Stimulated activated CD4-positive, alpha-beta T cell treated with anti-CD3 and anti-CD28 coated beads, Interleukin-2, amount 100 ng/mL, for 48 hours (primary cell): Measurements from ENCODE around the gene ZNF430.
"Not testable (repeated sequence)": the region's sequence is repeated elsewhere in the genome, so short reads cannot be mapped to it uniquely, and the experiment has no call there.

Experiments
- DNase-seq, 2 donors: peaks; one replicate each; pipeline ENCODE4 v3.0.0-alpha.2; 2020

Gene ZNF430

DNA sequence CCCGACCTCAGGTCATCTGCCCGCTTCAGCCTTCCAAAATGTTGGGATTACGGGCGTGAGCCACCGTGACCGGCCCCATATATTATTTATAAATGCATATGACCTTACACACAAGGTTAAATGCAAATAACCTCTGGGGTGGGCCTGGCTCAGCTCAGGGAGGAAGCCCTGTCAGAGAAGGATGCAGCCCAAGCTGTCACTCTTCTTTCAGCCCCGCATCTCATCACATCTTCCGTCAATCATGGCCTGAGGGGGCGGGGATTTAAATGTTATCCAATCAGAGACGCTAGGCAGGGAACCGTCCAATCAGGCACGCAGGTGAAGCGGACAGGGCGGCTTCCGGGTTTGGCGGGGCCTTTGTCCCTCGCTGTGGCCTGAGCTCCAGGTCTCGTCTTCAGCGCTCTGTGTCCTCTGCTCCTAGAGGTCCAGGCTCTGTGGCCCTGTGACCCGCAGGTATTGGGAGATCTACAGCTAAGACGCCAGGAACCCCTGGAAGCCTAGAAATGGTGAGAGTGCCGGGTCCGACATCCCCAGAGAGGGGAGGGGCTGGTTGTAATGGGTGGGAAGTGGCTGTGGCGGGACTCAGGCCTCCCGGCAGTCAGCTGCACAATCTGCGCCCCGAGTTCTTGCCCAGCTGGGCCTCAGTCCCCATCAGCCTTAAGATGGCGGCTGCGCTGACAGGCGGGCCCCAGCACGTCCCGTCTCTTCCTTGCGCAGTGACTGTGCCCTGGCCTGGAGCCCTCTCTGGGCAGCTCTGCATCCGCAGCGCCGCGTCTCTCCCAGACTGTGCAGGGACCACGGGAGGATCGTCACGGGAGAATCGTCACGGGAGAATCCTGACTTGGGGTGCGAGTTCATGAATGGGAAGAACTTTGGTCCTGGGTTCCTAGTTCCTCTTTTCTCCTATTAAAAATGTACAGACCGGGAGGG is at the start of gene ZNF430:
ZNF430 (plus strand) TSS at position 360 of the 930 bp plus-strand sequence; CDS start at position 504, 144 bp downstream.
- peak; percentile 85 to 89 for DNase-seq

DNA sequence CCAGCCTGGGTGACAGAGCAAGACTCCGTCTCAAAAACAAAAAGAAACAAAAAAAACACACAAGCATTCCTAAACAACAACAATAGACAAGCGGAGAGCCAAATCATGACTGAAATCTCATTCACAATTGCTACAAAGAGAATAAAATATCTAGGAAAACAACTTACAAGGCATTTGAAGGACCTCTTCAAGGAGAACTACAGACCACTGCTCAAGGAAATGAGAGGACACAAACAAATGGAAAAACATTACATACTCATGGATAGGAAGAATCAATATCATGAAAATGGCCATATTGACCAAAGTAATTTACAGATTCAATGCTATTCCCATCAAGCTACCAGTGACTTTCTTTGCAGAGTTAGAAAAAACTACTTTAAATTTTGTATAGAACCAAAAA is 27.7 kb upstream of the ZNF430 start:
- DNase-seq = not testable (repeated sequence)

- DNase-seq = peak; percentile 75 to 77
Observed at GRCh38 chr19:20999731-21000352, 20.6 kb upstream of the ZNF430 start.

- DNase-seq = not testable (repeated sequence)
Observed at GRCh38 chr19:21021238-21021637, 781 bp downstream of the ZNF430 start.

DNA sequence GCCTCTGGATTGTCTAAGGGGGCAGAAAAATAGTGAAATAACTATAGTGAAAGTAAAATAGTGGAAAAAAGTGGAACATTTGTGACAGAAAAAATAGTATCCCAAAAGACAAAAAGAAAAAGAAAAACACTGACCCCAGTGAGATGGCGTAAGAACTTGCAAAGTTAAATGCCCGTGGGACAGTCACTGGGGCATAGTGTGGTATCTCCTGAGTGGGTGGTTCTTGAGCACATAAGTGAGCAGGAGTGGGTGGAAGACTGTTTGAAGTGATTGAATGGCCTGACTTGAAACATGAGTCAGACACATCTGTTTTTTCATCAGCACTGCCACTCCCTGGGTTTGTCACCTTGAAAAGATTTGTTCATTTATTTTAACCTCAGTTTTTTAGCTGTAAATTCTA is 2.5 kb downstream of the ZNF430 start:
- peak; percentile 11 to 25 for DNase-seq

- no peak for DNase-seq
Observed at GRCh38 chr19:21023901-21024300, 3.4 kb downstream of the ZNF430 start.

GRCh38 chr19:21028969-21029268 is 8.5 kb downstream of the ZNF430 start:
- DNase-seq = no peak

DNA sequence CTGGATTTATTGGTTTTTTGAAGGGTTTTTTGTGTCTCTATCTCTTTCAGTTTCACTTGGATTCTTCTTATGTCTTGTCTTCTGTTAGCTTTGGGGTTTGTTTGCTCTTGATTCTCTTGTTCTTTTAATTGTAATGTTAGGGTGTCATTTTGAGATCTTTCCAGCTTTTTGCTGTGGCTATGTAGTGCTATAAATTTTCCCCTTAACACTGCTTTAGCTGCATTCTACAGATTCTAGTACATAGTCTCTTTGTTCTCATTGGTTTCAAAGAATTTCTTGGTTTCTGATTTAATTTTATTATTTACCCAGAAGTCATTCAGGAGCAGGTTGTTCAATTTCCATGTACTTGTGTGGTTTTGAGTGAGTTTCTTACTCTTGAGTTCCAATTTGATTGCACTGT is 24.6 kb downstream of the ZNF430 start:
- no peak for DNase-seq

GRCh38 chr19:21046489-21046888 is 26.0 kb downstream of the ZNF430 start:
- no peak for DNase-seq

DNA sequence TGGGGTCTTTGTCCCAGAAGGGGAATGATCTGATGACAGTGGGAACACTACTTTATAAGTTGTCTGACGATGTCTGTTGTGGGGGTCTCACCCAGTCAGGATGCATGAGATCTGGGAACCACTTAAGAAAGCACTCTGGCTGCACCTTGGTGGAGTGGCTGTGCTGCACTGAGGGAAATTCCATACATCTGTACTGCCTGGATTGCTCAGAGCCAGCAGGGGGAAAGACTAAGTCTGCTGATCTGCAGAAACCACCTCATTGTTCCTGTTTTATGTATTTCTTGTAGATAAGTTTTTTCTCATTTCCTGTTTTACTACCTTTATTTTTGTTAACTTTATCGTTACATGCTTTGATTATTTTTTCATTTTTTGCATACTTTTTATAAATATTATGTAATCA is 27.3 kb downstream of the ZNF430 start:
- DNase-seq = no peak

GRCh38 chr19:21052902-21053301 is 32.4 kb downstream of the ZNF430 start:
- DNase-seq = no peak

- no peak for DNase-seq
Observed at GRCh38 chr19:21065336-21065735, 44.9 kb downstream of the ZNF430 start.

- DNase-seq = peak; percentile 58 to 73
Observed at GRCh38 chr19:21082011-21082975, 61.8 kb downstream of the ZNF430 start, which contains the start of gene ZNF714. Gene ZNF714 (plus strand): TSS chr19:21082203. CDS start chr19:21098269, 16,066 bp downstream.

DNA sequence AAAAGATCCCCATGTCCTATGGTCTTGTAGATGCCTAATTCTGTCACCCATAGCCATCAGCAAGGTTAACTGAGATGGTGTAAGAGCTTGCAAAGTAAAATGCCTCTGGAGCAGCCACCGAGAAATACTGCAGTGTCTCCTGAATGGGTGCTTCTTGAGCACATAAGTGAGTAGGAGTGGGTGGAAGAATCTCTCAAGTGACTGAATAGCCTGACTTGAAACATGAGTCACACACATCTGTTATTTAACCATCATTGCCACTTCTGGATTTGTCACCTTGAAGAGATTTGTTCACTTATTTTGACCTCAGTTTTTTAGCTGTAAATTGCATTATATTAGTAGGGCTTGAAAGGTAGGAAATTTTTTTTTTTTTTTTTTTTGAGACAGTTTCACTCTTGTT is 63.9 kb downstream of the ZNF430 start:
- no peak for DNase-seq

GRCh38 chr19:21087871-21088270 is 67.4 kb downstream of the ZNF430 start:
- no peak for DNase-seq

DNA sequence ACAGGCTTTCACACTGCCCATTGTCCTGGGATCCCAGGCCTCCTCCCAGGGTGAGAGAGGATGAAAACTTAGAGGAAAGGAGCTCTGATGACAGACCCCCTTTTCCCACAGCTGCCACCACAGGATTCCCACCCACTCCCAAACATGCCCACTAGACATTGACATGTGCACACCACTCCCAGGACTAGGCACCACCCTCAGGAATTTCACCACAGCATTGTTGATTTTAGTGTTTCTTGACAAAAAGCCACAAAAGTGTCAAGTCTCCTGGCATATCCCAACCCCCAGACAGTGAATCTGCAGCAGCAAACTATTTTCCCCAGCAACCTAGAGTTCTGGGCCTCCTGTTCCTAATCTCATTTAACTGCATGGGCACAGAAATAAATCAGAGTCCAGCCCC is 71.7 kb downstream of the ZNF430 start:
- no peak for DNase-seq

- no peak for DNase-seq
Observed at GRCh38 chr19:21094347-21095025, 74.0 kb downstream of the ZNF430 start.

GRCh38 chr19:21098291-21098690 is 77.8 kb downstream of the ZNF430 start:
- no peak for DNase-seq

DNA sequence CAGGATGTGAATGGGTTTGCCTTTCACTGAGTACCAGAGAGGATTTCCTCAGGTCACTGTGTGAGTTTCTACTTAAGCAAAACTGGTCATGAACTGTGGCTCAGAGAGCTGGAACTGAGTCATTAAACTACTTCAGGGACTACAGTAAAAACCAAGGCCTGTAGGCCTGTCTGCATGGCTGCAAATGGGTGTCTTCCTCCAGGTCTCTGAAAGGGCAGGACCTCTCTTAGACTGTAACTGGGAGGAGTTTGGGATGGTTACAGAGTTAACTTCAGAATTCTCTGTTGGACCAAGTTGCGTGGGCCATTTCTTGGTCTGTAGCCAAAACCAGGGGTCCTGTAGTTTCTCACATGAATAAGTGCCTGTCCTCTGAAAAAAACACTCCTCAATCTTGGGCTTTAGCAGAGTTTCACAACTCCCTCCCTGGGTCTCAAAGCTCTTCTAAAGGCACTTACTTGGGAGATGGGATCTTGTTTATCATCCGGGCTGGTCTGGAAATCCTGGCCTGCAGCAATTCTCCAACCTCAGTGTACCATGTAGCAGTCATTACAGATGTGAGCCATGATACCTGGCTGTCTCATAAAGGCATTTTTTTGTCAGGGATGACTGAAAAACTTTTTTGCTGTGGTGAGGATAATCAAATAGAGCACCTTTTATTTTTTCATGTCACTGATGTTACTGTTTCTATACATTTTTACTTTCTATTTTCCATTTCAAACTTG is 81.2 kb downstream of the ZNF430 start:
- no peak for DNase-seq

- no peak for DNase-seq
Observed at GRCh38 chr19:21109116-21109515, 88.7 kb downstream of the ZNF430 start.
